GM18858 (cell line): ENCODE measurements around the gene LARP7.
"Not testable (repeated sequence)": the region's sequence is repeated elsewhere in the genome, so short reads cannot be mapped to it uniquely, and the experiment has no call there.

Source experiments
- ATAC-seq: cut with Tn5 transposase; IDR thresholded peaks from one replicate; pipeline ENCODE4 v1.9.1; 2021; ENCODE audit not compliant: unreplicated experiment

The LARP7 gene

DNA sequence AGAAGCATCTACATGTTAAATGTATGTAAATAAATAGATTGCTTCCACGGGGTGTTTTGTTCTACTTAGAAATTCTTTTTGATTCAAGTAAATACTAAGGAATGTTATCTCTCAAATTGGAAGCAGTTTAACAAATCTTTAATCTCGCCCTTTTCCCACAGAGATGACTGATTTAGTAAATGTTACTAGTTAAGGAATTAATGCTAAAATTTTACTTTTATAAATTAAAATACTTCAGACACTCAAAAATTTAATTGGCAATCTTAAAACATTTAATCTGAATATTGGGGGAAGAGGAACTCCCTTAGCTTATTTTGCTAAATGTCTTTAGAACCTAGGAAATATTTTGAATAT is 12.1 kb downstream of the LARP7 start:
- no peak for ATAC-seq

DNA sequence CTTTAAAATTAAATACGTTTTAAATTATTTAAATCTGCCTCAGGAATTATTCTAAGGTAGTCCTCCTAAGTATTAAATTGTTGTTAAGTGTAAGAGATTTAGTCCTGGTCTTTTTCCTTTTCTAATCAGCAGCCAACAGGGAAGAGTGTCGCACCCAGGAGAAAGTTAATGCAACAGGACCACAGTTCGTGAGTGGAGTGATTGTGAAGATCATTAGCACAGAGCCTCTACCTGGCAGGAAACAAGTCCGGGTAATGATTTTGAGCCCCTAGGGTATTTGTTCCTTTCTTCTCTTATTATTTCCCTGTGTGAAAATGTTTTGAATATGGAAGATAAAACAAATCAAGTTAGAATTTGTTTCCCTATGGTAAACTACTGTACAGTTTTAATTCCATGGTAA is 13.4 kb downstream of the LARP7 start:
- no peak for ATAC-seq

DNA sequence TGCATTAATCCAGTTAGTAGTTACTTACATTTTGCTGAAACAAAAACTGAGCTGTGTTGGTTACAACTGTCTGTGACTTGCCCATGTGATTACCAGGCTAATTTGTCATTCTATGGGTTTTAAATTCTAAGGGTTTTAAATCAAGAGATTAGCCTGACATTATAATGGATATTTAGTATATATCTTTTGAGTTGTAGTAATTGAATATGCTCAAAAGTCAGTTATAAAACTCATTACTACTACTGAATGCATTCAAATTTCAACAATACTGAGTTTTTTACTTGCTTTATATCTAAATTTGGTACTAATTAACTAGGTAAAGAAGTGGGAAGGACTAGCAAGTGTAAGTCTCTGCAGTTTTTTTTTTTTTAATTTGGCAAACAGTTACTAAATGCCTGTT is 14.7 kb downstream of the LARP7 start:
- no peak for ATAC-seq

DNA sequence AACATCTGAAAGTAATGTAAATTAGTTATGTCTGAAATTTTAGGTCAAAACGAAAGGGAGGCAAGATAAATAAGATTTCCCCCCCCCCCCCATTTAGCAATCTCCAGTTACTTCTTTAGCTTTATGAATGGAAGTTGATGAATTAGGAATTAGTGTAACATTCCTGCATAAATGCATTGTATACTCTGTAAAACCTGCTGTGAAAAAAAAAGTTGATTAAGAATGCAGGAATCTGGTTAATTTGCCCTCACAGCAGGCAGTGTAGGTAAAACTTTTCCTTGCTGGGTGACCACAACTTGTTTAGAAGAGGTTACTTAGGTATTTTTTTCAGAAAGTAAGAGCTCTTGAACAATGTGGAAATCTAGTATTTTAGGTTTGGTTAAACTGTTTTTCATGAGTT is 15.3 kb downstream of the LARP7 start:
- ATAC-seq = no peak

DNA sequence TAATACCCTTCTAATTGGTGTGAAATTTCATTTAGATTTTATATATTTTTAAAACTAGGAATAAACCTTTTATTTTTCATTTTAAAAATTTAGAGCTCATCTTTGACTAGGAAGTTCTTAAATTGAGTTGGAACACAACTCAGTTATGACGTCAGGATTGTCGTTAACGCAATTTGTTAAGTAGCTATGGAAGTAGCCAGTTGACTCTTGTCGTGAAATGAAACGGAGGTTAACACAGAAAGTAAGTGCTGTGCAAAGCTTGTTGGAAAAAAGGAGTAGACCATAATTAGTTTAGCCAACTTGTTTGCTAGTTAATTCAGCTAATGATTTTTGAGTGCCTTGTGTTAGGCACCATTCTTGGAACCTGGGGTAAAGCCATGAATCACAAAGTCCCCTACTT is 18.3 kb downstream of the LARP7 start:
- ATAC-seq = no peak

DNA sequence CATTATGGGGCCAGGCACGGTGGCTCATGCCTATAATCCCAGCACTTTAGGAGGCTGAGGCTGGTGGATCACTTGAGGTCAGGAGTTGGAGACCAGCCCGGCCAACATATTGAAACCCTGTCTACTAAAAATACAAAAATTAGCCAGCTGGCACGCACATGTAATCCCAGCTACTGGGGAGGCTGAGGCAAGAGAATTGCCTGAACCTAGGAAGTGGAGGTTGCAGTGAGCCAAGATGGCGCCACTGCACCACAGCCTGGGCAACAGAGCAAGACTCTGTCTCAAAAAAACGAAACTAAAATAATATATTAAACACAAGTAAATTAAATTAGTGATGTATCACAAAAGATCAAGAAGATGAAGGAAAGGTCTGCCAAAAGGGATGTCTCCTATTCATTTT is 19.2 kb downstream of the LARP7 start:
- not testable (repeated sequence) for ATAC-seq

DNA sequence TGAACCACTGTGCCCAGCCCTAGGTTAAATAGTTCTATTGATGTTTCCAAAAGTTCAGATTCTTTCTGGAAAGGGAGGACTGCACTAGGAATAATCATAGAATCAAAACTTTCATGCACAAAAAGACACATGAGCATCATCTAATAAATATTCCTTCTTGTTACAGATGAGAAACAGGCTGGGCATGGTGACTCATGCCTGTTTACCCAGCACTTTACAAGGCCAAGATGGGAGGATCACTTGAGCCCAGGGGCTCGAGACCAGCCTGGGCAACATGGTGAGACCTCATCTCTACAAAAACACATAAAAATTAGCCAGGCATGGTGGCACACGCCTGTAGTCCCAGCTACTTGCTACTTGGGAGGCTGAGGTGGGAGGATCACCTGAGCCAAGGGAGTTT is 27.7 kb downstream of the LARP7 start:
- ATAC-seq = no peak

DNA sequence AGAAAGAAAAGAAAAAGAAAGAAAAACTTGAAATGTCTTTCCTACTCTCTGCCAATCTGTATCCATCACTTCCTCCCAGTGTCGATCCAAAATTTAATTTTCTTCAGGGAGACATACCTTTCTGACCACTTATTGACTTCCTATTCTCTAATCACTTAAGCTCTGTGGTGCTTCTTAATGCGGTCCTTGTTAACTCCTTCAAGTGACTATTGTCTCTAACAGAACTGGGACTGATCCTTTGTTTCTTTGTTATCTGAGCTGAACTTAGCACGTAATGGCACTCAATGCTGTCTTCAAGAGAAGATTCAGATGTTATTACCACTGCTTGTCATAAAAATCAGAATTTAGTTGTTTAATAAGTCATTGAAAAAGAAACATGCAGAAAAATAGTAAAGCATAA is 31.2 kb downstream of the LARP7 start:
- ATAC-seq = no peak

DNA sequence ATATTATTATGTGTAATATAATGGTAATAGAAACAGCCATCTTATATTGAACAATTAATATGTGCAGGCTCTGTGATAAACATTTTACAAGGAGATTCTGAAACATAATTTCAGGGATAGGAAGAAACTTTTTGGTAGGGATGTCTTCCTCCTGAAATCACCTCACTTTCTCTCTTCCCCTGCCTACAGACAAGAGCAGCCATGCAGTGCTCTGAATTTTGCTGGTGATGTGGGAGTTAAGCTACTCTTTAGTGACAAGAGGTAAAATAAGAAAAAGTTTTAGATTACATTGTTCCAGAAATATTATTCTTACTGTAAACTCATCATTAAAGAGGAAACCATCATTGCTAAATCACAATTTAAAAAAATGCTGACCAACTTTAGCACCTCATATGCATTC is 36.1 kb downstream of the LARP7 start:
- no peak for ATAC-seq

DNA sequence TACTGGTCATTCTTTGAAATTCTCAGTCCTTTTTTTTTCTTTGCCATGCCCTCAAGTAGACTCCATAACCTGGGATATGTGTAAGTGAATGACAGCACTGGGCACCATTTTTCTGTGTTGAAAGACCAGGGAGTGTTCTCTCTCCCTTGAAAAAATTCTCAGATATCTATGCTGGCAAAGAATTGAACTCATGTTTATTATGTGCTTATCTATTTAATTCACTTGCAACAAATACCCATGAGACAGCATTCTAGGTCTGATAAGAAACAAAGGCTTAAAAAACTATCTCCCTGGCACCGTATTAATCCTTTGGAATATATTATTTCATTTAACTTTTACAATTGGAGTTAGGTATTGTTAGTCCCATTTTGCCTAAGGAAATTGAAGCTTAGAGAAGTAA is 36.7 kb downstream of the LARP7 start:
- ATAC-seq = no peak

DNA sequence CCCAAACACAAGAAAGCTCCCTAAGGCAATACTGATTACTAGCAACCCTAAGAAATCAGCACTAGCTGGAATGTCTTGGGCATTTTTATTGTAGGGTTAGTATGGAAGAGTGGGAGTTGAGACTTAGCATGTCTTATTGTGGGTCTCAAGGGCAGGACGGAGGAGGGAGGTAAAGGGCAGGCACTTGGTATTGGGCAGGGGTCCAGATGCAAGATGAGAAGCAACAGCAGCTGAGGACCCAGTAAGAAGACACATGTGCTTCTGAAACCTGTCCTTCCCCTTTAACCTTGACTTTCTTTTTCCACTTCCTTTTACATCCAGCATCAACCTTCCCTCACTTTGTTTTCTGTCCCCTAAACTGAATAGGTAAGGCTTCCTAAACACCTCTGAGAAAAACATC is 37.4 kb downstream of the LARP7 start:
- ATAC-seq = no peak

DNA sequence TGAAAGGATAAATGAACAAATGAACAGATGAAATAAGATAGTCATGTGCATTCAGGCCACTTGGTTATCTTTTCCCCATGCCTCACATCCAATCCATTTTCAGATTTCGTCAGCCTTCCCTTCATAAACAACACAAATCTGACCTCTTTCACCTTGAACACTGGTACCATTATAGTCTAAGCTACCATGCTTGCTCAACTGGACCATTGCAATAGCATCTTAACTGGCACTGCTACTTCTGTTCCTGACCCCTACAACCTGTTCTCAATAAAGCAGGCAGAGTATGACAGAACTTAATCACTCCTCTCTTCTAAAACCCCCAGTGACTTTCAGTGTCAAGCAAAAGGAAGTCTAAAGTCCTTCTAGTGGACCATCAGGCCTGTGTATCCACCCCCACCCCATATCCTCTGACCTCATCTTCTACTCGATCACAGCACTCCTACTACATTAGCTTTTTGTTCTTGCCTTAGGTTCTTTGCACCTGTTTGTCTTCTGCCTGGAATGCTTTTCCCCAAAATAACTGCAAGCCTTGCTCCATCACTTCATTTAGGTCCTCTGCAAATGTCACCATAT is 40.7 kb downstream of the LARP7 start:
- no peak for ATAC-seq

DNA sequence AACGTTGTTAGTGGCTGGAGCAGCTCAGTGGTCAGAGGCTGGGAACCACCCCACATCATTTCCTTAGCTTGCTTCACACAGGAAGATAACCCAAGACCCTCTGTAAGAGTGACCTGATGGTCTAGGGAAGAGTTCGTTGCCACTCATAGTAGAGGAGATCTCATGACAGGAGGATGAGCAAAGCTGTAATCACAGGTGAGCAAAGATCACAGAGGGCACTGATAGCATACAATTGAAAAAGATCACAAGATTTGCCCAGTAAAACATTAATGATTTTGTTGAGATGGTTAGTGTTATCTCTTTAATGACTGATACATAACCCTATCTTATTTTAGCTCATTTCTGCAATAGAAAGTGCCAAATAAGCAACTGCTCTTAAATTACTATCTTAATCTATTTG is 44.1 kb downstream of the LARP7 start:
- no peak for ATAC-seq

DNA sequence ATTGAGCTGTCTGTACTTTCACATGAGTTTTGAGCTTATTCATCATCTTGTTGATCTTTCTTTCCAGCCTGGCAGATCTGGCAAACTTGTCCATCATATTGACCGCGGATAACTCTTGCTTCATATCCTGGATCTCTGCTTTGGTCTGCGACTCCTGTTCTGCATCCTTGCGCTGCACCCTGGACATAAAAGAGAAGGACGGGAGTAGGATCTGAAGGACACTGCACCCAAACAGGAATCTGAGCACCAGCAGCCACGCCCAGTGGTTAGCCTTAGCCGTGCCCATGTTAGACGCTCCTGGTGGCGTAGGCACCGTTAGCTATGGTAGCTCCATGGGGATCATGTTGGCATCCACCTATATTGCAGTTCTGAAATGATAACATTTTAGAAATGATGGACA is 56.6 kb downstream of the LARP7 start:
- no peak for ATAC-seq

DNA sequence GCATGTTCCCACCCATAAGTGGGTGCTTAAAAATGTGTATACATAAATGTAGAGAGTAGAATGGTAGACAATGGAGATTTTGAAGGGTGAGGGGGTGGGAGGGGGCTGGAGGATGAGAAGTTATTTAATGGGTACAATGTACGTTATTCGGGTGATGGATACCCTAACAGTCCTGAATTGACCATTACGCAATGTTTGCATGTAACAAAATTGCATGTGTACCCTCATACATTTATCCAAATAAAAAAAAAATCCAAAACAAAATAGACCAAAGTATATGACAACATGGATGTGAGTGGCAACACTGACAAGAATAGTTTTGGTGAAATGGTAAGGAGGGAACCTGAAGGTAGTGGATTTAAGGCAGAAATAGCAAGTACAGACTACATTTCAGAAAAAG is 63.7 kb downstream of the LARP7 start:
- ATAC-seq = no peak

DNA sequence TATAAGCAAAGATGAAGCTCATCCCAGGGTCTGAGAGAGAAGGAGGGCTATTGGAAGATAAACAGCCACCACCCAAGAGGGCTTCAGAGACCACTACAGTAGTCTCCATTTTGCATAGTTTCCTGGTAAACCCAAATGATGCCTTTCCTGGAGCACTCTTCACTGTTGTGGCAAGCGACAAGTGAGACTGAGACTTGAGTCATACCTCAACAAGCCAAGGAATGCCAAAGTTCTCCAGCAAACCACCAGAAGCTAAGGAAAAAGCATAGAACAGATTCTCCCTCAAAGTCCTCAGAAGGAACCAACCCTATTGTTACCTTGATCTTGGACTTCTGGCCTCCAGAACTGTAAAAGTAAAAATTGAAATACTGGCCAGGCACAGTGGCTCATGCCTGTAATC is 65.9 kb downstream of the LARP7 start:
- no peak for ATAC-seq

DNA sequence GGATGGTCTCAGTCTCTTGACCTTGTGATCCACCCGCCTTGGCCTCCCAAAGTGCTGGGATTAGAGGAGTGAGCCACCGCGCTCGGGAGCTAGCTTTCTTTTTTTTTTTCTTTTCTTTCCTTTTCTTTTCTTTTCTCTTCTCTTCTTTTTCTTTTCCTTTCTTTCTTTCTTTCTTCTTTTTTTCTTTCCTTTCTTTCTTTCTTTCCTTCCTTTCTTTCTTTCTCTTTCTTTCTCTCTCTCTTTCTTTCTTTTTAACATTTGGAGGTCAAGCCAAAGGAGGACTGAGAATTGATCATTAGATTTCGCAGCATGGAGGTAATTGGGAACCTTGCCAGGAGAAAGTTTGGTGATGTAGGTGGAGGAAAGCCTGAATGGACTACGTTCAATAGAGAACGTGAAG is 67.4 kb downstream of the LARP7 start:
- no peak for ATAC-seq

DNA sequence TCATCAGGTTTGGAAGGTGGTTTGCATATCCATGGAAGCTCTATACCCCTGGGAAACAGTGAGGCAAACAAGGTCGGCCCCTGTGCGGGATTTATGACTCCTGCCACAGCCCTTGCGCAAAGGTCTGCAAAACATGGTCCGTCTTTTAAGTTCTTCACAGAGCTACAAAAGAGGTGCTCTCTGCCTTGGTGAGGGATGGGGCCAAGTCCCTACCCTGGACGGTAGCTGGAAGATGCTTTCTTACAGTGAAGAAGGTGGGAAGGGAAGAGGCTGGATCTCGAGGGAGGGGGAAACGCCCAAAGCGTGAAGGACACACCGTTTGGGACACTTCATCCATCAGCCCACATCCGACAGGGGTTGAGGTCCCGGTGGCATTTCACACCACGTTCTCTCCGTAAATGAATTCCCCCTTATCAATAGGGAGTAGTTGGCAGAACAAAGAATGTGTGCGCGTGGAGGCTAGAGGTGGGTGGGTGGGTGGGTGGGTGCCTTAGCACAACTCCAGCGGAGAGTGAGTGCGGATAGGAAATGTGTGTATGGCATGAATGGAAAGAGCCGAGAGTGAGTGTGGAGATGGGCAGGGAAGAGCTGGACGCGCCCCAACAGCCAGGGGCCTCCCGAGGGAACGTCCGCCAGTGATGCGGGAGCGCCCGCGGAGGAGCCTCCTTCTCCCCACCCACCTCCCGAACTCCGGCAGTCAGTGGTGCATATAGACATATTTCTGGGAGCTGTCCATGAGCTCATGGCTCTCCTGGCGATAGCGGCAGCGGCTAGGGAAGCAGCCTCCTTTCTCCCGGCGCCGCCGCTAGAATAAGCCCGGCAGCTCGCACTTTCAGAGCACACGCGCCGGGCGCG is 68.3 kb downstream of the LARP7 start:
- ATAC-seq = no peak

DNA sequence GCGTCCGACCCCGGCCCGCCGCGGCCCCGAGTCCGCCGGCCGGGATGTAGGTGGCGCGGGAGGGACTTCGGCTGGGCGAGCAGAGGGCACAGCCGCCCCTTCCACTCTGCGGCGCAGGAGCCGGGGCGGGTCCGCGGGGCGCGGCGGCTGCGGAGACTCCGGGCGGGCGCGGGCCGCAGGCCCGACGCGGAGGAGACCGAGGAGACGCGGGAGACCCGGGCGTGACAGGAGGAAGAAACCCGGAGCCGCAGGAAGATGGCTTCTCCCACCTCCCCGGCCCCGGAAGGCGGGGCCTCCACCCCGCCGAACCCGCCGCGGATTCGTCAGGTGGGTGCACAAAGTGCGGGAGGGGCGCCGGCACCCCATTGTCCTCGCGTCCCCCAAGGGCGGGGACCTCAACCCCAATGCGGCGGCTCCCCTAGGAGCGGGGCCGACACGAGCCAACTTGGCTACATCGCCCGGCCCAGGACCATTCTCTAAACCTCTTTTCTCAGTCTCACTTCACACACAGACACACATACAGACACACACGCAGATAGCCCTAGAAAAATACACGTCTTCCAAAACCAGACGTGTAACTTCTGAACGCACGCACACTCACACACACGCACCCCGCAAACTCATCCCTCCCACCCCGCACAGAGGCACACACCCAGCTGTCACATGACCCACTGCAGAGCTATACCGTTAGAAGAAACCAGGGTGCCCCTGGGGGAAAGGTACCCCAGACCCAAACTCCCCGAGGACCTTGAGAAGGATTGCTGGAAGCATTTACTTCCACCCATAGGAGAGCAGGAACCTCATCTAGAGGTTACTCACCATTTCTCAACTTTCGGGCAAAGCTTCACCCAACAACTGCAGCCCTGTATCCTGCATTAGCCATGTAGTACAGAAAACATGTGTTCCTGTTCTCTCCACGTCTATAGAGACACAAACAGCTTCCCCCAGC is 69.2 kb downstream of the LARP7 start:
- ATAC-seq = not testable (repeated sequence)

DNA sequence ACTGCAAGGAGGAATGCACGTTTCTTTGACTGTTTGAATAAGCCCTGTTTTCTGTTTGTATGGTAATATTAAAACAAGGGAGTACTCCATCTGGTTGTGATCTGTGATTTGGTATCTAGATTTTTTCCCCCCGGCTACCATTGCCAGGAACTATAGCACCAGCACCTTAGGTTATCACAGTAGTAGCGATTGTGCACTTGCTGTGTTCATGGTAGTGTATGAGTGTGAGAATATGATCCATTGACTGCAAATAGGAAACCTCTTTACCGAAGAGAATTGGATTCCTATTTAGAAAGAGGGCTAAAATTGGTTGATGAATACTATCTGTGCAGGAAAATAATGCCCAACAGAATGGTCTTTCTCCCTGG is 69.9 kb downstream of the LARP7 start:
- ATAC-seq = no peak
